ENCODE measurements around the gene EIF1AD.

DNA sequence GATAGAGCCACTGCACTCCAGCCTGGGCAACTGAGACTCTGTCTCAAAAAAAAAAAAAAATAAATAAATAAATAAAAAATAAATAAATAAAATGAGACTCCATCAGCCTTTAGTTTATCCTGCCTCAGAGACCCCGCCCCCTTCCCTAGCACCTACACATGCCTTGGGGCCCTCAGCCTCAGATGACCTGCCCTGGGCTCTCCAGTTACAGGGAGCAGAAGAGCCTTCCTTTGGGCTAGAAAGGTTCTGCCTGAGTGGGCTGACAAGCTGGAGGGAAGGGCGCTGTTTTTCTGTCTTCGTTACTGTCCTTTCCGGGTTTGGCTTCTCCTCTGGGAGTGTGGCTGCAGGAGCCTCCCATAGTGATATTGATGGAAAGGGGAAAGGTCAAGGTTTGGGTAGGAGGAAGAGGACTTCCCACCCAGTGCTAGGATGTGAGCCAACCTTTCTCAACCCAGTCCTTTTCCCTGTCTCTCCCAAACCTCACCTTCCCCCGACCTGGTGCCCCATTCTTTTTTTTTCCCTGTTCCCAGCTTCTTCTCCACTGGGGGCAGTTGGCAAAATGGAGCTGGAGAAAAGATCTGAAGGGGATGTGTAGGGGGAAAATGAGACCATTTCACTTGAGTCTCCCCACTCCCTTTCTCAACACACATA is 48.7 kb upstream of the EIF1AD start:
- TF ChIP-seq, protein P1, sequence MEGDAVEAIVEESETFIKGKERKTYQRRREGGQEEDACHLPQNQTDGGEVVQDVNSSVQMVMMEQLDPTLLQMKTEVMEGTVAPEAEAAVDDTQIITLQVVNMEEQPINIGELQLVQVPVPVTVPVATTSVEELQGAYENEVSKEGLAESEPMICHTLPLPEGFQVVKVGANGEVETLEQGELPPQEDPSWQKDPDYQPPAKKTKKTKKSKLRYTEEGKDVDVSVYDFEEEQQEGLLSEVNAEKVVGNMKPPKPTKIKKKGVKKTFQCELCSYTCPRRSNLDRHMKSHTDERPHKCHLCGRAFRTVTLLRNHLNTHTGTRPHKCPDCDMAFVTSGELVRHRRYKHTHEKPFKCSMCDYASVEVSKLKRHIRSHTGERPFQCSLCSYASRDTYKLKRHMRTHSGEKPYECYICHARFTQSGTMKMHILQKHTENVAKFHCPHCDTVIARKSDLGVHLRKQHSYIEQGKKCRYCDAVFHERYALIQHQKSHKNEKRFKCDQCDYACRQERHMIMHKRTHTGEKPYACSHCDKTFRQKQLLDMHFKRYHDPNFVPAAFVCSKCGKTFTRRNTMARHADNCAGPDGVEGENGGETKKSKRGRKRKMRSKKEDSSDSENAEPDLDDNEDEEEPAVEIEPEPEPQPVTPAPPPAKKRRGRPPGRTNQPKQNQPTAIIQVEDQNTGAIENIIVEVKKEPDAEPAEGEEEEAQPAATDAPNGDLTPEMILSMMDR (IDR thresholded peaks at IDR 0.05), result no peak
- TF ChIP-seq POLR2A (IDR thresholded peaks at IDR 0.05), result no peak
